ENCODE measurements around the gene FAM177A1. TPM values are rescaled to one million over a fixed set of nuclear protein-coding genes. Genes with fewer than 3 reads are reported as not detected.
A peak's percentile ranks its signal among the peaks of the same experiment; 100 is the strongest.

The FAM177A1 gene
- total and polyA plus RNA-seq, 2 of the 13 experiments (the other 11 are each of a cell fraction or from before 2014, with no cell fraction given) = 72.9 to 119 TPM

- TF ChIP-seq ZNF782 (CRISPR knock-in tag; IDR thresholded peaks at IDR 0.05; ENCODE audit: borderline replicate concordance) (peak; percentile 98), POLR2AphosphoS5 (IDR thresholded peaks at IDR 0.05; ENCODE audit: low read depth, low read length) (peak; percentile 97), ZNF335 (CRISPR knock-in tag; IDR thresholded peaks at IDR 0.05) (peak; percentile 61), ZSCAN29 (CRISPR knock-in tag; conservative IDR thresholded peaks at IDR 0.05) (no peak), SRSF4 (IDR thresholded peaks at IDR 0.05; ENCODE audit: low read depth, low read length, poor library complexity, severe bottlenecking) (peak; percentile 64), ZNF609 (CRISPR knock-in tag; IDR thresholded peaks at IDR 0.05; ENCODE audit: borderline replicate concordance) (peak; percentile 45; the same call in 1 of the 2 replicates), FOXC1 (CRISPR knock-in tag; IDR thresholded peaks at IDR 0.05; ENCODE audit: borderline replicate concordance) (peak; percentile 95; the same call in 1 of the 2 replicates), ZBTB3 (CRISPR knock-in tag; IDR thresholded peaks at IDR 0.05; ENCODE audit: borderline replicate concordance, low read depth) (no peak; the same call in 1 of the 2 replicates), THRA (CRISPR knock-in tag; IDR thresholded peaks at IDR 0.05; ENCODE audit: borderline replicate concordance) (peak; percentile 92), KDM1A (CRISPR knock-in tag; IDR thresholded peaks at IDR 0.05) (no peak), TERF1 (CRISPR knock-in tag; IDR thresholded peaks at IDR 0.05) (peak; percentile 97), RBFOX2 (IDR thresholded peaks at IDR 0.05; ENCODE audit: low read depth, low read length) (peak; percentile 98), SUZ12 (IDR thresholded peaks at IDR 0.05; ENCODE audit: low read depth, low read length) (no peak), TRIM22 (IDR thresholded peaks at IDR 0.05) (no peak), ZNF432 (CRISPR knock-in tag; IDR thresholded peaks at IDR 0.05; ENCODE audit: borderline replicate concordance) (no peak; the same call in 1 of the 2 replicates)
Measured at GRCh38 chr14:35046048-35046750, at the start of gene FAM177A1 (continued).
